B cell (primary cell): Measurements from ENCODE around the gene NATD1.

Experiments used
- CTCF ChIP-seq: fragments of 200-600 bp; IDR thresholded peaks from one replicate; pipeline ENCODE4 v1.8.0; 2022; ENCODE audit warnings: antibody characterized with exemption, mild to moderate bottlenecking
- EZH2 ChIP-seq: IDR thresholded peaks from 2 replicates; pipeline ENCODE4 v1.6.1; 2012; ENCODE audit warnings: borderline replicate concordance, low read depth, mild to moderate bottlenecking, moderate library complexity, low read length; ENCODE audit not compliant: insufficient read depth, poor library complexity, severe bottlenecking

DNA sequence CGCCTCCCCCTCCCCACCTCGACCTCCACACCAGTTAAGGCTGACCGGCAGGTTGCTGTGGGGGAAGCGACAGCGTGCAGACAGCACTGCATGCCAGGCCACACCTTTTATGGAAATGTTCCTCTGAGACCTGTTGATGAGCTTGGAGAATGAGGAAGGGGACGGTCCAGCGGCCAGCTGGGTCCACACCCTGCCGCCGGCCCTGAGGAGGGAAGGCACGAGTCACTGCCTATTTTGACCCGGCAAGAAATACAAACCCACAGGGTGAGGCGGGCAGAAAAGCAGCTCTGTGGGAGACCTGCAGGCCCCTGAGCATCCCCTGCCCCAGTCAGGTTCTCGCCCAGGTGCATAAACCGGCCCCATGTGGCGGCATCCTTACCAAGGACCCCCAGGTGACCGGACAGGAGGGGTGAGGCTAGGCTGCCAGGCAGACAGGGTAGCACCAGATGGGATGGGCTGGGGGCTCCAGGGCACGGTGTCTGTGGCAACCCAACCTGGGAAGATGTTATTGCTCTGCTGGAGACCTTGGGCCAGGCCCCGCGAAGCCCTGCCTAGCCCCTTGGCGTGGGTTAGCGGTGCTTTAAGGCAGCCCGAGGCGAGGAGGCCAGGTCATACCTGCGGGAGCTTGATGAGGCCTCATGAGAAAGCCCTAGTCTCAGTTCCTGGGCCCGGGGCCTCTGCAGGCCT is 12.7 kb downstream of the NATD1 start:
- TF ChIP-seq CTCF, result no peak
- TF ChIP-seq EZH2, result no peak
